Urothelium cell line (cell line): ENCODE measurements around the gene TMEM41B.
A peak's percentile ranks its signal among the peaks of the same experiment; 100 is the strongest.
"Not testable (repeated sequence)": the region's sequence is repeated elsewhere in the genome, so short reads cannot be mapped to it uniquely, and the experiment has no call there.

Source experiments
- DNase-seq: peaks from one replicate; pipeline ENCODE4 v3.0.0; 2011; ENCODE audit warnings: low spot score, mixed read lengths
- FAIRE-seq: peaks from 2 replicates; lab custom pipeline; 2011; peaks lifted over from hg19 to GRCh38; lab: Jason Lieb, UNC

Gene TMEM41B, protein sequence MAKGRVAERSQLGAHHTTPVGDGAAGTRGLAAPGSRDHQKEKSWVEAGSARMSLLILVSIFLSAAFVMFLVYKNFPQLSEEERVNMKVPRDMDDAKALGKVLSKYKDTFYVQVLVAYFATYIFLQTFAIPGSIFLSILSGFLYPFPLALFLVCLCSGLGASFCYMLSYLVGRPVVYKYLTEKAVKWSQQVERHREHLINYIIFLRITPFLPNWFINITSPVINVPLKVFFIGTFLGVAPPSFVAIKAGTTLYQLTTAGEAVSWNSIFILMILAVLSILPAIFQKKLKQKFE

DNA sequence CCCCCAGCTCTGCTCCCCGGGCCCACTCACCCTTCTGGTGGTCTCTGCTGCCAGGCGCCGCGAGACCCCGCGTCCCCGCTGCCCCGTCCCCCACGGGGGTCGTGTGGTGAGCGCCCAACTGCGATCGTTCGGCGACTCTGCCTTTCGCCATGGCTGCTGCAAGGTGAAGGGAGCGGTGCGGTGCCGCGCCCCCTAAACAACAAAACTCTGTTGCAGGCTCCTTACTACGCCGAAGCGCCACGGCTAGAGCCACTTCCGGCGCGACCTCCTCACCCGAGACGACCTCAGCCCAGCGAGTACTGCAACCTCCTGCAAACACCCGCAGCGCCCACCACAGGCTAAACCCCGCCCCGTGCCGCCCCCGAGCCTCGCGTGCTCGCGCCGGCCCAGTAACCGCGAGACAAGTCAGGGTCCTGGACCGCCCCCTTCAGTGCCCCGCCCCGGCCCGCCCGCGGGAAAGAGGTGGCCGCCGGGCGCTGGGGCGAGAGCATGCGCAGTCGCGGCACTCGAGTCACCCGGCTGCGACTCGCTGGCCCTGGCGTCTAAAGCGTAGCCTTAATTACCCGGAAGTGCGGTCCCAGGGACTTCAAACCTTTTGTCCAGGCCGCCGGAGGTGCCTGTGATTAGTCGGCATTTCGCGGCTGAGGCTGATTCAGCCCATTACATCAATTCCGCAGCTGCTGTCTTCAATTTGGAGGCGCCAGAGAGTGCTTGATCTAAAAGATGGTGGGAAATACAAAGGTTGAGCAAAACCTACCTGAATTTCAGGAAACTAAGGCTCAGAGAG, at the start of gene TMEM41B:
Gene TMEM41B (minus strand): TSS at position 303 of the 787 bp plus-strand sequence. CDS start 152 bp downstream, at position 151.
- DNase-seq, result peak; percentile 100
- FAIRE-seq, result no peak

DNA sequence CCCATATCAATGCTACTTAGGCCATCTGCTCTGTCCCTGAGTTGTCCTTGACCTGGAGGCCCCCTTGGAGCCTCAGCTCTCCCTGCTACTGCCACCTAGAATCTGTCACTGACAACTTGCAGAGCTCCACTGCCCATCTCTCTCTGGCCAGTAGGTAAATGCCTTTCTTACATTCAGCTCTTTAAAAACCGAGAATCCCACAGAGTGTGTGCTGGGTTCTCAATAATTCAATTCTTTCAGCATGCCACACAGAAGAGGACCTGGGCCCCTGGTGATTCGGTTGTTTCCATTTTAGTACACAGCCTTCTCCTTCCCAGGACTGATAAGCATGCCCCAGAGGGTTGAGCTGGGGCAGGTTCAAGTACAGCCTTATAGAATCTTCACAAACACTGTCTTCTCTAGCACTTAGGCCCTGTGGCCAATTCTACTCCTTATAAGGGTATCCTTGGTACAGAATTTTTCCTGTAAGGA, 48.0 kb upstream of the TMEM41B start:
- no peak for FAIRE-seq
- no peak for DNase-seq

DNA sequence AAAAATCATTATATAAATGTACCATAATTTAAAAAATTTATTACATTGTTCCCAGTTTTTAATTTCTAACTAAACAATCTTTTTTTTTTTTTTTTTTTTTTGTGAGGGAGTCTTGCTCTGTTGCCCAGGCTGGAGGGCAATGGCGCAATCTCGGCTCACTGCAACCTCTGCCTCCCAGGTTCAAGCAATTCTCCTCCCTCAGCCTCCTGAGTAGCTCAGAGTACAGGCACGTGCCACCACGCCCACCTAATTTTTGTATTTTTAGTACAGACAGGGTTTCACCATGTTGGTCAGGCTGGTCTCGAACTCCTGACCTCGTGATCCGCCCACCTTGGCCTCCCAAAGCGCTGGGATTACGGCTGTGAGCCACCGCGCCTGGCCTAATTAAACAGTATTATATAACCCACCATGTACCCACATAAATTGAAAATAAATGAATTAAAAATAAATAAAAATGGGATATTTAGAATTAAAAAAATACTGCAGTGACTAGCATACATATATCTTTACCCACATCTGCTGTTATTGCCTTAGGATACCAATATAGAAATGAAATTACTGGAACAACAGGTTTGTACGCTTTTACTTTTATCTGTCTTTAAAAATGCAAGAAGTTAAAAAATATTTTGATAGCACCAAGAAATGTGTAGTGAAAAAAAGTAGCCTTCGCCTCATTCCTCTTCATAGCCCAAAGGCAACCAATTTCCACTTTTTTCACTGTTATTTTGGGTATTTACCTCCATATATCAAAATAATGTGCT, 46.6 kb upstream of the TMEM41B start:
- DNase-seq, FAIRE-seq: not testable (repeated sequence)

DNA sequence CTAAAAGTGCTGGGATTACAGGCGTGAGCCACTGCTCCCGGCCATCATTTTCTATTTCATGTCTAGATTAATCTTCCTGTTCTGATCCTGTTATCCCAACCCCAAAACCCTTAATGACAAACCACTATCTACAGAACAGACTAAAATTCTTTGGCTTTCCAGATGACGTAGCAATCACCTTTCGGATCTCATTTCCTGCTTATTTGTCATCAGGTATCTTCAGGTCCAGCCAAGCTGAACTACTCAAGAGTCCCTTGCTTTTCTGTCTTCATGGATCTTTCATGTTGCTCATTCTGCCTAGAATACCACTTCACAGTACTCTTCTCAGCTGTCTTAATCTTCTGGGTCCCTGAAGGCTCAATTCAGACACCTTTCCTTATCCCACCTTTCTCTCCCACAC, 42.6 kb upstream of the TMEM41B start:
- DNase-seq (no peak), FAIRE-seq (no peak)

DNA sequence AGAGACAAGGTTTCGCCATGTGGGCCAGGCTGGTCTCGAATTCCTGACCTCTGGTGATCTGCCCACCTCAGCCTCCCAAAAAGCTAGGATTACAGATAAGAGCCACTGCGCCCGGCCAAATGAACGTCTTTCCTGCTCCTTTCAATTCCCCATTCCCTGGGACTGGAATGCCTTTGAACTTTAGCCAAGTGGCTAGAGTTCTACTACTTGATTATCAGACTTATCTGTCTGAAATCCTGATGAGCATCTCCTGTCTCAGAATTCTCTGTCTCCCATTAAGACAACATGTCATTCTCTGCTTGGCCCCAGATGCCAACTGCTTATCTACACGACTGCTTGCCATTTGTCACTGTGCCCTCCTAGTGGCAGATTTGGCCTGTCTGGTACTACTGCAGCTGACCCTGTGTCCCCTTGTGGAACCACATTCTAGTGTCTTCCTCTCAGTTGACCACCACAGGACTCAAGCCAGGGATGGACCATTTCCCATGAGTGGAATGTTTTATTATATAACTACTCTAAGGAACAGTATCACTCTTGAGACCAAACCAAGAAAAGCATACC, 37.0 kb upstream of the TMEM41B start:
- FAIRE-seq (no peak), DNase-seq (no peak)

DNA sequence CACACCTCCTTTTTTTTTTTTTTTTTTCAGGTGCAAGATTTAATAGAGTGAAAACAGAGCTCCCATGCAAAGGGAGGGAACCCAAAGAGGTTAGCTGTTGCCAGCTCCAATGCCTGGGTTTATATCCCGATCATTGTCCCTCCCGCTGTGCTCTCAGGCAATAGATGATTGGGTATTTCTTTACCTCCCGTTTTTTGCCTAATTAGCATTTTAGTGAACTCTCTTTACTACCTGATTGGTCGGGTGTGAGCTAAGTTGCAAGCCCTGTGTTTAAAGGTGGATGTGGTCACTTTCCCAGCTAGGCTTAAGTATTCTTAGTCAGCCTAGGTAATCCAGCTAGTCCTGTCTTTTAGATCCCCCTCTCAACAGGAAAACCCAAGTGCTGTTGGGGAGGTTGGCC, 33.4 kb upstream of the TMEM41B start:
- DNase-seq, FAIRE-seq: not testable (repeated sequence)

DNA sequence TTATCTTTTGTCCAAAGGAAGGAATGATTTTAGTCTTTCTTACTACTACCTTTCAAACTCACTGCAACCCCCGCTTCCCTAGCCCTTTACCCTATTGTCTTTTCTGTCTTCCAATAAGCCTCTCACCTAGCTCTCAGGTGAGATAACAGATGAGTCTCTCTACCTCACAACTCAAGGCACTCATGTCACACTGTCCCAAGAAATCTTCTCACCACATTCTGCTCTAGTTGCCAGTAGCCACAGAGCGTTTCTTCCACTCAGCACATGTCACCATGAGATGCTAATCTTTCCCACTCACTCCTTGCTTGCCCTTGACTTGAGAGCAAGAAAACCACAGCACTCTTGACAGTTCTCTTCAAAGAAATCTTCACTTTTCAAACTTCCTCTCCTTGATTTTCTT, 32.7 kb upstream of the TMEM41B start:
- DNase-seq, result no peak
- FAIRE-seq, result no peak

DNA sequence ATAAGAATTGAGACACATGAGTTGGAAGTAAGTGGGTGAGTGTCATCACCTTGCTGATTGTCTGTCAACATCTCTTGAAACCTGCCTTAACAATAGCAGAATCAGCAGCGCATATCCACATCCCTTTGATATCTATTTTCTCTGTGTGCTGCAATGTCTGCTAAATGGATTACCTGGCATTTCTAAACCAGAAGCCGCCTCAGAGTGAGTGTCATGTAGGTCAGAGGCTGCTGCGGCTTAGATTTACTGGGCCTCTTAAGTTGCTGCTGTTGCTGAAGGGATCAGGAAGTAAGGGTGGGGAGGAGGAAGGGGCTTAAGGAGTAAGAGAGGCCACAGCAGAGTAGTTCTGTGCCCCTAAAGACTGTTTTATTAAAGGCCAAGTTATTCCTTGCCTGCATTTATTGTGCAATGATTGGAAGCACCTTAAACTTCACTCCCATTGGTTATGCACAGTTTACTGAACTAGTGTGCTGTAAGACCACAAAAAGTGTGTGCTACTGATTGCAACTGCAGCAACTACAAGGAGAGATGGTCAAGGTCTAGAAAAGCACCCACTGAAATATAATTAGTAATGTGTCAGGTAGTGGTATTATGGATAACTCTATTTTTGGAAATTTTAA, 29.8 kb upstream of the TMEM41B start:
- DNase-seq, result no peak
- no peak for FAIRE-seq

DNA sequence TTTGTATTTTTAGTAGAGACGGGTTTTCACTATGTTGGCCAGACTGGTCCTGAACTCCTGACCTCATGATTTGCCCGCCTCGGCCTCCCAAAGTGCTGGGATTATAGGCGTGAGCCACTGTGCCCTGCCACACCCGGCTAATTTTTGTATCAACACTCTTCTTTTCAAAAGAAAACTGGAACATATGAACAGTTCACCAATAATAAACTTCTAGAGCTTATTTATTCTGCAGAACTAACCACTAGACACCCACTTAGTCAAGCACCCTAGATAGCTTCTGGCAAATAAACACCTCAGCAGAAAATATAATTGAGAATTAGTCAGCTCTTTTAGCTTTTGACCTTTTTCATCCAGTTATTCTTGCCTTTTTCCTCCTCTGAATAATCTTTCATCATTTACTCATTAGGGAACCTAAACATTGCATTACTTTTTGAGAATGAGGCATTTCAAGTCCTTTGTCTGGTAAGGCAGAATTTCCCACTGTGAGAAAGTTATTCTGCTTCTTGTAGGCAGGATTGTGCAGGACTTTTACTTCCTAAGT, 27.3 kb upstream of the TMEM41B start:
- no peak for DNase-seq
- FAIRE-seq, result no peak

DNA sequence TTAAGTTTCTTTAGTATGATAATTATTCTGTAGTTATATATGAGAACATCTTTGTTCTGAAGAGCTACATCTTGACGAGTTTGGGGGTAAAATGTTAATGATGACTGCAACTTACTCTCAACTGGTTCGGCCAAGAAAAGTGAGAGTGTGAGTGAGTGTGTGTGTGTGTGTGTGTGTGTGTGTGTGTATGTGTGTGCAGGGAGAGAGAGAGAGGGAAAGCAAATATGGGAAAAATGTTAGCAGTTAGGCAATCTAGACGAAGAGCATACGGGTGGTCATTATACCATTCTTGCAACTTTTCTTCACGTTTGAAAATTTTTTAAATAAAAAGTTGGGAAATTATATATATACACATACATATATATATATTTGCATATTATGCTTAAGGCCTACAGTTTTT, 18.3 kb upstream of the TMEM41B start:
- no peak for FAIRE-seq

DNA sequence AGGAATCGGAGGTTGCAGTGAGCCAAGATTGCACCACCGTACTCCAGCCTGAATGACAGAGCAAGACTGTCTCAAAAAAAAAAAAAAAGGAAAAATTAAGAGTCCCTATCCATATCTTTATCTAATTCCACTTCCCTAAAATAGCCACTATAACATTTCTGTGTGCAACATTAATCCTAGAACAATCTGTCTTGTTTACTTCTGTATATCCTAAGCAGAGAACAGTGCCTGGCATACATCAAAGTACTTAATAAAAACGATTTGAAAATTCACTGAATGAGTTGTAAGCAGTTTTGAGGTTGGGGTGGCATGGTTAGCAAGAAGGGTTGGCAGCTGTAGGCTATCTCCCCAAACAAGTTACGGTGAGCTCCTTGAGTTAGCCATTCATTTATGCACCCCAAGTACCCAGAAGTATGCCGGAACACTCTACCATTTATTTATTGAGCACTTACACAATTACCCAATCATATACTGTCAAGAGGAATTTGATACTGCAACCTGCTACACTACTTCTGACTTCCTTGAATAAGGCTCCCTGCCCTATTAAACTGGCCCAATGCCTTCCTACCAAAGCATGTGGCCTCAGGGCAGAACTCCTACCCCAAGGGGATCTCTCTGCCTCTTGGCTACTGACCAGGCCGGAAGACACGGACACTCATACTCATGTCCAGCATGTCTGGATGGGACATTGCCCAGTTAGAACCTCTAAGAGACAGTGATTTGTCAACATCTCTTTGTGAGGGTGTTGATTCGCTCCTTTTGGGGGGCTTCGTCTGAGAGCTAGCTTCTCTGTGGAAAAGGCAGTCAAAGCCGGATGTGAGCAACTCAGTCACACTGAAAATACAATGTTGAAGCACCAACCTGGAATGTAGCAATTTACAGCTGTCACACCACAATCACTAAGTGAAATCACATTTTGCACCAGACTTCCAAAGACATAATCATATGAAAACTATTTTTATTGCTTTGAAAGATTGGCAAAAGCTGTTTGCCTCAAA, 16.3 kb upstream of the TMEM41B start:
- DNase-seq, result no peak

More for the DNA sequence above, 18.3 kb upstream of the TMEM41B start:
- DNase-seq, result no peak

DNA sequence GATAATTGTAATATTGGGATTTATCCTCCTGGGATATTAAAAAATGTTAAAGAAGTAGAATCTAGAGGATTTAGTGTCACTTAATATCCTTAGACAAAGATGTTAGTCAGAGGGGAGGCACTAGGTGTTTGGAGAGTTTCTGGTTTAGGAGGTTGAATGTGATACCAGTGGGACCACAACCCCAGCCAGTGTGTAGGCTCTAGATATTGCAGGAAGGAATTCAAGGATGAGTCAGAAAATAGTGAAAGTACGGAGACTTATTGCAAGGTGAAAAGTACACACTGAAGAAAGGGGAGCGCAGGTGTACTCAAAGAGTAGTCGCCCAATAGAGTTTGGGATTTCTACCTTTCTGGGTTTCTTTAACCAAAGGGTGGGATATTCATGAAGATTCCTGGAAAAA, 5.7 kb upstream of the TMEM41B start:
- DNase-seq (no peak), FAIRE-seq (no peak)

More for the DNA sequence above, 16.3 kb upstream of the TMEM41B start:
- FAIRE-seq, result peak; percentile 63

DNA sequence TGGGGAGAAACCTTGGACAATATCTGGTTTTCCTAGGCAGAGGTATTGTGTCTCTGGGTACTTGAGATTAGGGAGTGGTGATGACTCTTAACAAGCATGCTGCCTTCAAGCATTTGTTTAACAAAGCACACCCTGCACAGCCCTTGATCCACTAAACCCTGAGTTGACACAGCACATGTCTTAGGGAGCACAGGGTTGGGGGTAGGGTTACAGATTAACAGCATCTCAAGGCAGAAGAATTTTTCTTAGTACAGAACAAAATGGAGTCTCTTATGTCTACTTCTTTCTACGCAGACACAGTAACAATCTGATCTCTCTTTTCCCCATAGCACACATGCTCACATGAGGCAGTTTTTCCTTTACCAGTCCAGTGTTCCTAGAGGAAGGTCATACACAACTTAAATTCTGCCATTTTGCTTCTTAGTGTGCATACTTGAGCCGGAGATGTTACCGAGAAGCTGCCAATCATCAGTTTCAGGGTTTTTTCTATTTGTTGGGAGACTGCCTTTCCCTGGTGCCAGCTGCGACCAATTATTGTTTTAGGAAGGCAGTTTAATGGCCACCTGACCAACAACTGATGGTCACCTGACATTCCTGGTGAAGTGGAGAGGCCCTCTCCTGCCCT, 5.1 kb upstream of the TMEM41B start:
- not testable (repeated sequence) for DNase-seq, FAIRE-seq

DNA sequence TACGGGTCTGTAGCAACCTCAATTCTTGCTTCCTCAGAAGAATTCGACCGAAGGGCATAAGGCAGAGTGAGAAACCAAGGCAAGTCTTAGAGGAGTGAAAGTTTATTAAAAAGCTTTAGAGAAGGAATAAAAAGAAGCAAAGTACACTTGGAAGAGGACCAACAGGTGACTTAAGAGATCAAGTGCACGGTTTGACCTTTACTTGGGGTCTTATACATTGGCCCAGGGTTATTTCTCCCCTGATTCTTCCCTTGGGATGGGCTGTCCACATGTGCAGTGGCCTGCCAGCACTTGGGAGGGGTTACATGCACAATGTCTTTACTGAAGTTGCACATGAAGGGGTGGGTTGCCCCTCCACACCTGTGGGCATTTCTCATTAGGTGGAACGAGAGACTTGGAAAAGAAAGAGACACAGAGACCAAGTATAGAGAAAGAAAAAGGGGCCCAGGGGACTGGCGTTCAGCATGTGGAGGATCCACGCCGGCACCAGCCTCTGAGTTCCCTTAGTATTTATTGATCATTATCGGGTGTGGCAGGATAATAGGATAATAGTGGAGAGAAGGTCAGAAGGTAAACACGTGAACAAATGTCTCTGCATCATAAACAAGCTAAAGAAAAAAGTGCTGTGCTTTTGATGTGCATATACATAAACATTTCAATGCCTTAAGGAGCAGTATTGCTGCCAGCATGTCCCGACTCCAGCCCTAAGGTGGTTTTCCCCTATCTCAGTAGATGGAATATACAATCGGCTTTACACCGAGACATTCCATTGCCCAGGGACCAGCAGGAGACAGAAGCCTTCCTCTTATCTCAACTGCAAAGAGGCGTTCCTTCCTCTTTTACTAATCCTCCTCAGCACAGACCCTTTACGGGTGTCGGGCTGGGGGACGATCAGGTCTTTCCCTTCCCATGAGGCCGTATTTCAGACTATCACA, 4.3 kb upstream of the TMEM41B start:
- FAIRE-seq, DNase-seq: not testable (repeated sequence)

DNA sequence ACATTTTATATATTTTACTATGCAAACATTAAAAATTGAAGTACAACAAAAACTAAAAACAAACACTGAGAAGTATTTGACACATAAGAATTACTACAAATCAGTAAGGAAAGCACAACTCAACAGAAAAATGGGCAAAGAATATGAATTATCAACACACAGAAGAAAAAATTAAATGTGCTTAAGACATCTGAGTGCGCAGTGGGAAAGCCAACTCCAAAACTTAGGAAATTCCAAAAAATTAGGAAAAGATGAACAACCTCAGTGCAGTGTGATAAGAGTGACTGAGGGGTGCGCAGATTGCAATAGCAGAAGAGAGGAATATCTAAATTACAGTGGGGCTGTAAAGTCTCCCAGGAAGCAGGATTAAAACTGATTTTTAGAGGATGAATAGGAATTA, 1.9 kb upstream of the TMEM41B start:
- DNase-seq (no peak), FAIRE-seq (no peak)

DNA sequence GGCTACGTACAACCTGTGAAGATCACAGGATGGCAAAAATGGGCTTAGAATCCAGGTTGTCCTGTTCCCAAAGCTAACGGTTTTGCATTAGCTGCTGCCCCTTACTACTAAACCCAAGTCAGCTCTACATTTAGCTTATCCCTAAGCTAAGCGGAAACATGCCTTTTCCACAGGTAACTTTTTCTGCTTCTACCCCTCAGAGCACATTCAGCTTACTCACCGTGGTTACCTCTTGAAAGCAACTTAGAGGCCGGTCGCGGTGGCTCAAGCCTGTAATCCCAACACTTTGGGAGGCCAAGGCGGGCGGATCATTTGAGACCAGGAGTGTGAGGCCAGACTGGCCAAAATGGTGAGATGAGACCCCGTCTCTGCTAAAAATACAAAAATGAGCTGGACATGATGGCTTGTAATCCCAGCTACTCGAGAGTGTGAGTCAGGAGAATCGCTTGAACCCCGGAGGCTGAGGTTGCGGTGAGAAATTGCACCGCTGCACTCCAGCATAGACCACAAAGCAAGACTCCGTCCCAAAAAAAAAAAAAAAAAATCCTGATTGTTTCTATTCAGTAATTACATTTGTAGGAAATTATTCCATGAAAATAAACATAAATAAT, 790 bp upstream of the TMEM41B start:
- FAIRE-seq, result no peak
- DNase-seq, result no peak
